Hypothalamus (tissue), 51 donors: ENCODE results near the gene DNAH11.

ENCODE experiments used
- DNase-seq, 51 donors: peaks; one replicate each; lab custom pipeline; 2025; lab: John Stamatoyannopoulos, UW

The DNAH11 gene

DNA sequence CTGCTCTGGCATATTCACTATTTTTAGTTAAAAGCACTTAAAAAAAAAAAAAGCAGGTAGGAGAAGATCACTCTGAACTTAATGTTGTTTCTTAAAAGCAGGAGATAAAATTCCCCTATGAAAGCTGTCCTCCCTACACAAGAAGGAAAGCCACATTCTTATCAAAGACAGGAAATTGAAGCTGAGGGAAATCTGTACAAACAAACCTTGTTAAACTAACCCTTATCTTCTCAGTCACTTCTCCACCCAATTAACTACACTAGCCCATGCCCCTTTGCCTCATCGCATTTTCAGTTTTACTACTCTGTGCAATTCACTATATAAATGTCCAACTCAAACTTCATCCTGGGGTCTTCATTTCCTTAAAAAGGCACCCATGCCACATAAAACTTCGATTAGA is 405.5 kb downstream of the DNAH11 start:
- DNase-seq, result no peak

DNA sequence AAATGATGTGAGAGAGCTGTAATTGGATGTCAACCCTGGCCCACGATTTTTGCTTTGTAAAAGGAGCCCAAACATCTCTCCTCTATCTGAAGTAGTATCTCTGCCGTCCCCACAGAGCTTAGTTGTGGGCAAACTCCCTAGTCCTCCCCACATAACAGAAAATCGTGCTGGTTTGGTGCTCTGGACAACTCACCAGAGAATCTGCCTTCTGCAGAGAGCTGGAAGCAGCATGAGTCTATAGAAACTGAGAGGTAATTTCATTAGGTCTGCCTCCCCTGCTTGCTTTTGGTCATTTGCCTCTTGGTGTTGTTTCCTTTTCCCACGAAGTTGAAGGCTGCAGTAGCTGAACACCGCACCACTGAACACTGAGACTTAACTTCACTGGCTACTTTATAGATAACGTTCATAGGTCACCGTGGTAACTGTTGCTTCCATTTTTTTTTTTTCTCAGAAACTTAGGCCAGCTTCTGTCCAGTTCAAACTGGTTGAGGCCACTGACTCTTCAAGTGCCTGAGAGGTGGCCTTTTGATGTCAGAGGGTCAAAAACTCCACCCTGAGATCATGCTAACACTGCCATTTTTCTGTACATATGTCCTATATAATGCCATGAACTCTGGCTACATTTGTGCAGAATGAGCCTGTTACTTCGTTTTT is 406.2 kb downstream of the DNAH11 start:
- DNase-seq, result no peak
